HT-29 (cell line): ENCODE measurements around the gene ATXN2L. TPM values are rescaled to one million over a fixed set of nuclear protein-coding genes. Genes with fewer than 3 reads are reported as not detected.
"Not testable (repeated sequence)": the region's sequence is repeated elsewhere in the genome, so short reads cannot be mapped to it uniquely, and the experiment has no call there.

Experiments
- DNase-seq: peaks from one replicate; pipeline ENCODE4 v3.0.0-alpha.2; 2015; ENCODE audit warnings: low spot score
- total RNA-seq: library from RNA; depleted of rRNA; stranded (reverse); fragments of >200 nt; shearing (Covaris generic); gene quantifications from 2 replicates; pipeline ENCODE4 v1.2.3, GENCODE V29; 2014

ATXN2L gene
- total RNA-seq, 1 experiment from 2014 or later, result 86.9 TPM

DNA sequence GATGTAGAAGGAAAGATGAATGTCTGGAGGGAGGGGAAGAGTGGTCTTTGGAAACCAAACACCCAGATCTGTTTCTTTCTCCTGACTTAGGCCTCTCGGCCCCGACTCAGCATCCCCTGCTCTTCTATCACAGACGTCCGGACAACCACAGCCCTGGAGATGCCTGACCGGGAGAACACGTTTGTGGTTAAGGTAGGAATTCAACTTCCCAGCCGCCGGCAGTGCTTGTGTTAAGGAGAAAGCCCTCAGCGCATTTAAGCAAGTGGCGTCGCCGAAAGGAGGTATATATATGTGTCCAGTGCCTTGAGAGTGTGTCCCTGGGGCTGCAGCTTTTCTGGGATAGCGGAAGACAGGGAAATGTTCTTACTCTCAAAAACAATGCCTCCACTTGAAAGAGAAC is 44.4 kb downstream of the ATXN2L start:
- no peak for DNase-seq

GRCh38 chr16:28867646-28868045 is 44.8 kb downstream of the ATXN2L start:
- not testable (repeated sequence) for DNase-seq

- no peak for DNase-seq
Measured at GRCh38 chr16:28869201-28869600, 46.4 kb downstream of the ATXN2L start.

GRCh38 chr16:28872952-28873351 is 50.2 kb downstream of the ATXN2L start:
- DNase-seq, result no peak

- no peak for DNase-seq
Measured at GRCh38 chr16:28873543-28874201, 50.9 kb downstream of the ATXN2L start.

- no peak for DNase-seq
Measured at GRCh38 chr16:28874406-28874805, 51.6 kb downstream of the ATXN2L start.

- DNase-seq, result no peak
Measured at GRCh38 chr16:28875134-28876018, 52.6 kb downstream of the ATXN2L start.

GRCh38 chr16:28876019-28876659 is 53.3 kb downstream of the ATXN2L start:
- no peak for DNase-seq

DNA sequence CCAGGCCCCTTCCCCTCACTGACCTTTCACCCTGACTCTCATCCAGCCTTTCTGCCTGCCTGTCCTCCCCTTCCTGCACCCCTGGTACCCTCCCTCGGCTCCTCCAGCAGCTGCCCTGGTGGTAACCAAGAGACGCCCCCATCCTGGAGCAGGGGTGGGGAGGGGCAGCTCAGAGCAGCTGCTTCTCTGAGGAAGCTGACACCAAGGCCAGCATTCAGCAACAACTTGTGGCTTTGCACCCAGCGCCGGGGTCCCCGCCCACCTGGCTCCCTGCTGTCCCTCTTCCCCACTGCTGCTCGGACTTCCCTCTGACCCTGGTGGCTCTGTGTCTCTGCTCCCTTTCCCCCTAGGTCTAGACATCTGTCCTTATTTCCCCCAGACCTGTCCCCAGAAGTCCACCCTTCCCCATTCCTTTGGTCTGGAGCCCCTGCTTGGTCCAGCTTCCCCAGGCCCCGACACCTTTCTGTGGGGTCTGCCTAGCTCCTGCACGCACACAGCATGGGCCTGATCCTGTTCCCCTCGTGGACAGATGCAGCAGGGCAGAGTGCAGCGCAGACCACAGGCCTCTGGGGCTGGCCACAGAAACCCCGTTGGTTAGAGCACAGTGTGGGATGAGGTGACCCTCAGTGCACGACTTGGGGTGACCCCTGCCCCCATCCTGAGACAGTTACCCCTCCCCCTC is 54.3 kb downstream of the ATXN2L start:
- no peak for DNase-seq

- DNase-seq, result no peak
Measured at GRCh38 chr16:28877655-28878000, 54.8 kb downstream of the ATXN2L start.

DNA sequence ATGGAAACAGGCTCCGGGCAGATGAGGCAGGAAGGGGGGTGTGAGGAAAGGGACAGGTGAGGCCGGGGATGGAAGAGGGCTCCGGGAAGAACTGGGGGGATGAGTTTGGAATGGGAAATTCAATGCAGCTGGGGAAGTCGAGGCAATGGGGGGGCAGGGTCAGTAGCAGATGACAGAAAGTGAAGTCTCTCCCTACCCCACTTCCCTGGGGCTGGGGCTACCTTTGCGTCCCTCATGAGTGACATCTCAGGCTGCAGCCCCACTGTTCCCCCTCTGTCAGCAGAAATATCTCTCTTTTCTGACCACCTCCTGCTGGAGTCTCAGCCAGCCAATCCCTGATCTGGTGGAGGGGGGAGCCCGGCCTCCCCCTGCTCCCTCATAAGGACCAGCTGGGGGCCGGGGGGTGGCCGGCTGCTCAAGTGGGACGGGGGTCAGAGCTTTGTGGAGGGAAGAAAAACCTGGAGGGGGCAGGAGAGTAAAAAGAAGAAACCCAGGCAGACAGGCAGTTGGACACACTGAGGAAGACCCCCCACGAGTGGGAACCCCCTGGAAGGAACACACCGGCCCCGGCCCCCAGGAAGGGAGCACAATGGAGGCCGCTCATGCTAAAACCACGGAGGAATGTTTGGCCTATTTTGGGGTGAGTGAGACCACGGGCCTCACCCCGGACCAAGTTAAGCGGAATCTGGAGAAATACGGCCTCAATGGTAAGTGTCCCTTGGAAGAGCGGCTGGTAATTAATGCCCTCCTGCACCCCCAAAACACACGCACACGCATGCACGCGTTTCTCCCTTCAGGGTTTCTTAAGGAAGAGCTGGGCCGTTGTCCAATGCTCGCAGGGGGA is 55.5 kb downstream of the ATXN2L start, which contains the start of gene ATP2A1:
TSS of gene ATP2A1 (plus strand) at position 406 of the 844 bp plus-strand sequence. CDS start at position 590, 184 bp downstream.
- no peak for DNase-seq

- no peak for DNase-seq
Measured at GRCh38 chr16:28879261-28879840, 56.6 kb downstream of the ATXN2L start.

DNA sequence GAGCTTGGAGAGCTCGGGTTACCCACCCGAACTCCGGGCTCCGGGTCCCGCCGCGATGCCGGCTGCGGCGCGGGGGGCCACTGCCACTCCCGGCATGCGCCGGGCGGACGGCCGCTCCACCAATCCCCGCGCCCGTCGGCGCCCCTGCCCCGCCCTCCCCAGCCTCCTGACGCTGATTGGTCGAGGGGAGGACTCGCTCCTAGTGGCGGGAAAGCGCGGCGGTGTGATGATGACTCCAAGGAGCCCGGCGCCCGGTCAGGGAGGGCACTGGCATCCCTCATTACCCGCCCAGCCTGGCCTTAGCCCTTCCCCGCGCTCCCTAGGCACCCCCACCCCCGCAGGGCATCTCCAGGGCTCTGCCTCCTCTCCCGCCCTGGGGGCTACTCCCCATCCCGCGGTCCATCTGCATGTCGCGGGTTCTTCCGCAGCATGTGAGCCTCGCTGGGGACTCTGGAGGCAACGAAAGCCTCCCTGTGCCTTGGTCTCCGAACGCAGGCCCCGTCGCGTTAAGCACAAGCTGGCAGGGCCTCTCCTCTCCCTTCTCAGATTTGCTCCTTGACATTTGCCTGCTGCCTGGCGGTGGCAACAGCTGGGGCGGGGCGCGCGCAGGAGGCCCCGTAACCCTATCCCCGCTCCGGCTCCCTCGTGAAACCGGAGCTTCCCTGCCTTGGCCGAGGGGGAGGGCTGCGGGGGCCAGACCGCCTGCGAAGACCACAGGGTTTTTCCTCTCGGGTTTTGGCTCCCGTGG is 57.2 kb downstream of the ATXN2L start:
- peak; percentile 61 for DNase-seq

GRCh38 chr16:28880589-28880915 is 57.8 kb downstream of the ATXN2L start:
- no peak for DNase-seq

GRCh38 chr16:28880955-28881354 is 58.2 kb downstream of the ATXN2L start:
- DNase-seq, result no peak

GRCh38 chr16:28881565-28881964 is 58.8 kb downstream of the ATXN2L start:
- not testable (repeated sequence) for DNase-seq

DNA sequence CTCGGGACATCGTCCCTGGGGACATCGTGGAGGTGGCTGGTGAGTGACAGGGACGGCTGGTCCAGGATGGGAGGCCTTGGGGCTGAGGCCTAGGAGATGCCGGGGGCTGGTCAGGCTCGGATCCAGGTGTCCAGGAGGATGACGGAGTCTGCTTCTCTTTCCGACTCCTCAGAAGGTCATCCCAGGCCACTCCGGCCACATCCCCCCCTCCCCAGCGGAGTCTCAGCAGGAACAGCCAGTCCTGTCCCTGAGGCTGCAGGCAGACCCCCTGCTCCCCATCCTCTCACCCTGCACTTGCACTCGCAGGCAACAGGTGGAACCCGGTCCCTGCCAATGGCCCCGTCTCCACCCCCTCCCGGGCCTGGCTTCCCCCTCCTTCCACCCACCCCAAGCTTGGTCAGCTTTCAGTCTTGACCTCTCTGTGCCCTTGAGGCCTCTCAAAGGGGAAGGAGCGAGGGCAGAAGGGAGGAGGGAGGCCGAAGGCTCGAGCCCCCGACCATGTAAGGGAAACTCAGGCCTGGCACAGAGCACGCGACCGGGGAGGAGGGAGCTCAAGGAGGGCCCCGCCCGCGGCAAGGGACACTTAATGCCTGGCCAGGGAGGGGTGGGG is 59.9 kb downstream of the ATXN2L start:
- no peak for DNase-seq

DNA sequence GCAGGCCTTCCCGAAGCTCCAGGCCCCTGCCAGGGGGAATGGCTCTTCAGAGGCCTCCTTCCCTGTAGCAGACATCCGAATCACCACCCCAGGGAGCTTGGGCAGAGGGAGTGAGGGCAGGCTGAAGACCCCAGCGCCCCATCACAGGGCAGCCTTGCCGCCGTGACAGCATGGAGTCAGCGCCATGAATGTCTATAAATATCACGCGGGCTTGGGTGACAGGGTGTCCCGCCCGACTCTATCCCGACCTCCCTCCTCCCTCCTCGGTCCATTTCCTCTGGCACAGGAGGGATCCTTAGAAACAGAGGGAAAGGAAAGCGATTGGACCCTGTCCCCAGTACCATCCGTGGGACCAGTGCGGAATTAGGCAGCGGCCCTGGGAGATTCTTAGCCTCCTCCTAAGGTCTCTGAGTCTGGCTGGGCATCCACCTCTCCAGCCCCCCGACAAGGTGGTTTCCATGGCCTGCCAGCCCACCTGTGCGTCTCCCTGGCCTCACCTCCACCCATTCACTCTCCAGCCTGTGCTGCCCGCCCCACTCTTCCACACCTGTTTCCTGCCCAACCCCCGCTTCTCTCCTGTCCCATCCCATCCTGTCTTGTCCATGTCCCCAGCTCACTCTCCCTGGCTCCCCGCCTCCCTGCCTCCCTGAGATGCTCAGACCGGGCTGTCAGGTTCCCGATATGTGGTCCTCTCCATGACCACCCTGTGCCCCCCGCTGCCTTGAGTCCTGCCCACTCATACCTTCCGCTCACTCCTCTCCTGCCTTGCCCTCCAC is 60.6 kb downstream of the ATXN2L start:
- DNase-seq, result no peak

- DNase-seq, result no peak
Measured at GRCh38 chr16:28884045-28884444, 61.2 kb downstream of the ATXN2L start.
